Vagina (tissue), 2 donors: ENCODE results near the gene DDR2. TPM values are rescaled to one million over a fixed set of nuclear protein-coding genes. Genes with fewer than 3 reads are reported as not detected.

Experiments used
- DNase-seq, 2 donors: peaks; one replicate each; pipeline ENCODE4 v3.0.0-alpha.2; 2017; ENCODE audit errors: extremely low spot score in 2 of 2
- H3K27ac ChIP-seq: fragments of 200-600 bp; sonication (generic); one replicate; pipeline ENCODE4 v1.5.1; 2019
- H3K27me3 ChIP-seq: fragments of 200-600 bp; sonication (generic); one replicate; pipeline ENCODE4 v1.5.1; 2019
- H3K36me3 ChIP-seq, 2 donors: fragments of 200-600 bp; sonication (generic); one replicate each; pipeline ENCODE4 v1.5.1; 2017 to 2019
- H3K4me1 ChIP-seq: fragments of 200-600 bp; sonication (generic); one replicate; pipeline ENCODE4 v1.5.1; 2019
- H3K4me3 ChIP-seq, 2 donors: fragments of 200-600 bp; sonication (generic); 1 replicate in 1 of 2; 2 replicates in 1 of 2; pipeline ENCODE4 v1.5.1; 2016 to 2019
- H3K9me3 ChIP-seq: fragments of 200-600 bp; sonication (generic); one replicate; pipeline ENCODE4 v1.5.1; 2019
- POLR2A ChIP-seq, 2 donors: fragments of 450-650 bp; IDR thresholded peaks; one replicate each; pipeline ENCODE4 v1.6.1; 2017; ENCODE audit warnings: antibody characterized with exemption in 2 of 2, mild to moderate bottlenecking in 2 of 2, moderate library complexity in 2 of 2
- POLR2AphosphoS5 ChIP-seq, 2 donors: sonication (generic); formaldehyde crosslinking; IDR thresholded peaks; one replicate each; pipeline ENCODE4 v1.9.0; 2017; ENCODE audit warnings: antibody characterized with exemption in 2 of 2, mild to moderate bottlenecking in 2 of 2, low read depth in 1 of 2; ENCODE audit not compliant: insufficient read depth in 1 of 2
- intact Hi-C: fragments of 100-400 bp; cut with DNase I; formaldehyde crosslinking; loops from one replicate; pipeline ENCODE4 v1.15.1; 2023
- total RNA-seq: library from RNA; depleted of rRNA; stranded (reverse); fragments of >200 nt; gene quantifications from one replicate; pipeline ENCODE4 v1.2.3, GENCODE V29; 2016
- TF ChIP-seq, protein P1 (sequence below), 3 experiments: fragments of 450-650 bp in 2 of 3; fragments of 200-600 bp in 1 of 3; sonication (generic) in 1 of 3; IDR thresholded peaks; one replicate each; pipeline ENCODE4 v1.5.1; 2017 to 2019; ENCODE audit warnings: antibody characterized with exemption in 3 of 3, mild to moderate bottlenecking in 2 of 3, moderate library complexity in 2 of 3

Gene DDR2
- total RNA-seq, 1 donor from 2014 or later, result 153 TPM

DNA sequence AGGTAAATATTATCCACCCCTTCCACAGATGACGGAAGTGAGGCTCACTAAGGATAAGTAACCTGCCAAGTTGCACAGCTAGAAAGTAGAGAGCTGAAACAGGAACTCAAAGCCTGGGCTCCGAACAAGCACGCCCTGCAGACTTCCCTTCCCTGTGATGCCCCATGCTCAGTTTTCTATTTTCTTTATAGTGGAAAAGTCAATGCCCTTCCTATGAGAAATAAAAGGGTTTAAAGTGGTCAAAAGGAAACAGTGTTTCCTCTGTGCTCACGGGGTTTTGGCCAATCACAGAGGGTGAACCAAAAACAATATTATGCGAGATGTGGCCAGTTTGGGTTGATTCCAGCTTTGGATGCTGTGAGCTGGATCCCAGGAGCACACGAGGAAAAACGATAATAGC is 44.5 kb downstream of the DDR2 start:
- H3K4me1 ChIP-seq, result peaks cover 71% of the 10 kb centered on the region
- H3K9me3 ChIP-seq, result no peaks in the 10 kb centered on the region
- H3K4me3 ChIP-seq, result no peak overlapping the region
- DNase-seq, result no peak
- H3K27ac ChIP-seq, result peak overlapping the region; percentile 74
- TF ChIP-seq POLR2A (IDR thresholded peaks at IDR 0.05), result no peak
- H3K36me3 ChIP-seq, result no peaks in the 10 kb centered on the region
- intact Hi-C loops, result no loop called here
- H3K27me3 ChIP-seq, result no peaks in the 10 kb centered on the region

DNA sequence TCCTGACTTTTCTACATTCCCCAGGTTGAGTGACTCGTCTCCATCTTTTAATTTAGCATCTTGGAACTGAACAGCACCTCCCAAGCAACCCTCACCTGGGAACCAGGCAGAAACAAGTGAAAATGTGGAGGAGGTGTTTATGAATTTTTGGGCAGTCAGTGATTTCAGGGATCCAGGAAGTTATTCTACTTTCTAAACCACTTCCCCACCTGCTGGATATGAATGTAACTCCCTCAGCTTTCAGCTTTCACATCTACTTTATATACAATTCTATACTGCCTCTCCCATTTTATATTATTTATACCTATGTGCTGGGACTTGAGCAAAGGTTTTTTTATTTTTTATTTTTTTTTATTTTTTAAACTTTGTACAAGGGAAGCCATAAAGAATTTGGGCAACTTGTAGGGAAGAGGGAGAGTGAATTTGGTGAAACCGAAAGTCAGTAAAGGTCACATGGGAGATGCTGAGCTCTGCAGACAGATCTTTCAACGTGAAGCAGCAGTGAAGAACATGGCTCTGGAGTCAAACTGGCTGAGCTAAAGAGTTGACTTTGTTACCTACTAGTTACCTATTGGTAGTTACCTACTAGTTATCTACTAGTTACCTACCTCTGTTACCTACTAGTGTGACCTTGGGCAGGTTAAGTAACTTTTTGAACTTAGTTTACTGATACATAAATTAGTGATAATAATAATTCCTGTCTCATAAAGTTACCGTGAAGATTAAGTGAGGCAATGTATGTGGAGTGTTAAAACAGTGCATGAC is 45.5 kb downstream of the DDR2 start:
- Histone ChIP-seq H3K27me3 (no peaks in the 10 kb centered on the region), H3K4me1 (peaks cover 66% of the 10 kb centered on the region)
- TF ChIP-seq POLR2A (IDR thresholded peaks at IDR 0.05), result no peak
- TF ChIP-seq, protein P1, sequence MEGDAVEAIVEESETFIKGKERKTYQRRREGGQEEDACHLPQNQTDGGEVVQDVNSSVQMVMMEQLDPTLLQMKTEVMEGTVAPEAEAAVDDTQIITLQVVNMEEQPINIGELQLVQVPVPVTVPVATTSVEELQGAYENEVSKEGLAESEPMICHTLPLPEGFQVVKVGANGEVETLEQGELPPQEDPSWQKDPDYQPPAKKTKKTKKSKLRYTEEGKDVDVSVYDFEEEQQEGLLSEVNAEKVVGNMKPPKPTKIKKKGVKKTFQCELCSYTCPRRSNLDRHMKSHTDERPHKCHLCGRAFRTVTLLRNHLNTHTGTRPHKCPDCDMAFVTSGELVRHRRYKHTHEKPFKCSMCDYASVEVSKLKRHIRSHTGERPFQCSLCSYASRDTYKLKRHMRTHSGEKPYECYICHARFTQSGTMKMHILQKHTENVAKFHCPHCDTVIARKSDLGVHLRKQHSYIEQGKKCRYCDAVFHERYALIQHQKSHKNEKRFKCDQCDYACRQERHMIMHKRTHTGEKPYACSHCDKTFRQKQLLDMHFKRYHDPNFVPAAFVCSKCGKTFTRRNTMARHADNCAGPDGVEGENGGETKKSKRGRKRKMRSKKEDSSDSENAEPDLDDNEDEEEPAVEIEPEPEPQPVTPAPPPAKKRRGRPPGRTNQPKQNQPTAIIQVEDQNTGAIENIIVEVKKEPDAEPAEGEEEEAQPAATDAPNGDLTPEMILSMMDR (IDR thresholded peaks at IDR 0.05), result no peak
- TF ChIP-seq POLR2AphosphoS5 (IDR thresholded peaks at IDR 0.05; ENCODE audit: insufficient read depth in 1 of 2, low read depth in 1 of 2), result no peak

DNA sequence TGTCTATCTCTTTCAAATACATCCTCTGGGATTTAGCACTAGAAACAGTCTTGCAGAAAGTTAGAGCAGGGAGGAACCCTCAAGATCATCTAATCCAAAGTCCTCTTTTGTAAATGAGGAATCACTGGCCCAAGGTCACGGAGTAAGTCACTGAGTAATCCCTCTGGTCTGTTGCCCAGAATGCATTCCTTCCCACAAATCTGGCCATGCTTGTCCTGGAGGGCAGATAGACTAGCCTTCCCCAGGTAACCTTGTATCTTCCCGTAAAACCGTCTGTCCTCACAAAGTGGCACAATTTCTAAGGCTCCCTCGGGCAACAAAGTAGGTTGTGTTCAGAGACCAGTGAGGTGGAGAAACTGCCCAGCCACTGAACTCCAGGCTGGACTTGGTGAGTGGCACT is 46.2 kb downstream of the DDR2 start:
- no peak overlapping the region for H3K4me3 ChIP-seq
- peaks cover 64% of the 10 kb centered on the region for H3K4me1 ChIP-seq
- H3K9me3 ChIP-seq, result no peaks in the 10 kb centered on the region
- no peak for TF ChIP-seq POLR2AphosphoS5 (IDR thresholded peaks at IDR 0.05; ENCODE audit: insufficient read depth in 1 of 2, low read depth in 1 of 2)
- TF ChIP-seq, protein P1 (IDR thresholded peaks at IDR 0.05), result no peak
- no peak for TF ChIP-seq POLR2A (IDR thresholded peaks at IDR 0.05)
- intact Hi-C loops, result no loop called here
- H3K27me3 ChIP-seq, result no peaks in the 10 kb centered on the region
- H3K27ac ChIP-seq, result peak overlapping the region; percentile 74
- no peaks in the 10 kb centered on the region for H3K36me3 ChIP-seq
- DNase-seq, result no peak

More for the DNA sequence above, 45.5 kb downstream of the DDR2 start:
- Histone ChIP-seq H3K27ac (peak overlapping the region; percentile 74), H3K4me3 (no peak overlapping the region), H3K9me3 (no peaks in the 10 kb centered on the region), H3K36me3 (no peaks in the 10 kb centered on the region)
- DNase-seq, result no peak
- intact Hi-C loops, result no loop called here

DNA sequence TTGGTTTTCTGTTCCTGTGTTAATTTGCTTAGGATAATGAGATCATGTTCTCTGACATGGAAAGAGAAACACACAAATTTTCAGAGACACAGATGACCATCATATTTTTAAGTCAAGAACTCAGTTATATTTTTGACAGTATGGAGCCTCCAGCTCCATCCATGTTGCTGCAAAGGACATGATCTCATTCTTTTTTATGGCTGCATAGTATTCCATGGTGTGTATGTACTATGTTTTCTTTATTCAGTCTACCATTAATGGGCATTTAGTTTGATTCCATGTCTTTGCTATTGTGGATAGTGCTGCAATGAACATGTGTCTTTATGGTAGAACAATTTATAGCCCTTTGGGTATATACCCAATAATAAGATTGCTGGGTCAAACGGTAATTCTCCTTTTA is 47.0 kb downstream of the DDR2 start:
- TF ChIP-seq POLR2AphosphoS5 (IDR thresholded peaks at IDR 0.05; ENCODE audit: insufficient read depth in 1 of 2, low read depth in 1 of 2) (no peak), POLR2A (IDR thresholded peaks at IDR 0.05) (no peak)
- TF ChIP-seq, protein P1 (IDR thresholded peaks at IDR 0.05), result no peak
- H3K4me1 ChIP-seq, result peaks cover 55% of the 10 kb centered on the region
- H3K9me3 ChIP-seq, result no peaks in the 10 kb centered on the region
- intact Hi-C loops, result no loop called here
- no peaks in the 10 kb centered on the region for H3K36me3 ChIP-seq
- peak overlapping the region; percentile 74 for H3K27ac ChIP-seq
- DNase-seq, result no peak
- no peak overlapping the region for H3K4me3 ChIP-seq
- no peaks in the 10 kb centered on the region for H3K27me3 ChIP-seq

DNA sequence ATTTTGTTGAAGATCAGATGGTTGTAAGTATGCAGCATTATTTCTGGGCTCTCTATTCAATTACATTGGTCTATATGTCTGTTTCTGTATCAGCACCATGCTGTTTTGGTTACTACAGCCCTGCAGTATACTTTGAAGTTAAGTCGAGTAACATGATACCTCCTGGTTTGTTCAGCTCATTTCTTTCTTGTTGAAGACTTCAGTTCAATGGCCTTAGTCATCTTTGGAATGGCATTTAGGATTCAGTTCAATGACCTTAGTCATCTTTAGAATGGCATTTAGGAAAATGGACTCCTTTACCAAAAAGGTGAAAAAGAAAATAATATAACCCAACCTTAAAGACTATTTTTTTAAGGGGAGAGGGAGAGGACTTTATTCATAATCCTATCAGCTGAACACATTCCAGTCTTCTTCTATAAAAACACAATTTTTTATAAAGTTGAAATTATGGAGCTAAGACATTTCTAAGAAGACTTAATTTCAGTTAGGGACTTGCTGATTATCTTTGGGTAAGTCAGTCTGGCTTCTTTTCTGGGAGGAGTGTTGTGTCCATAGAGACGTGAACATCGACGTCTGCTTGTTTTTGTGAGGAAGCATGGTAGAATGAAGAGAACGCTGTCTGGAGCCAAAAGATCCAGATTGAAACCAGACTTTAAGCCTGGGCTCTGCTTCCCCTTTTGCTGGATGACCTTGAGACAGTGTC is 48.3 kb downstream of the DDR2 start:
- intact Hi-C loops, result no loop called here
- Histone ChIP-seq H3K4me1 (peaks cover 47% of the 10 kb centered on the region), H3K27ac (peak overlapping the region; percentile 49), H3K36me3 (no peaks in the 10 kb centered on the region), H3K4me3 (no peak overlapping the region), H3K27me3 (no peaks in the 10 kb centered on the region), H3K9me3 (no peaks in the 10 kb centered on the region)
- TF ChIP-seq POLR2AphosphoS5 (IDR thresholded peaks at IDR 0.05; ENCODE audit: insufficient read depth in 1 of 2, low read depth in 1 of 2) (no peak), POLR2A (IDR thresholded peaks at IDR 0.05) (no peak)
- TF ChIP-seq, protein P1 (IDR thresholded peaks at IDR 0.05), result no peak
- DNase-seq, result no peak
